Breast epithelium (tissue), 3 donors: ENCODE measurements around the gene NRGN.

ENCODE experiments used
- POLR2A ChIP-seq: fragments of 450-650 bp; IDR thresholded peaks from one replicate; pipeline ENCODE4 v1.6.1; 2016; ENCODE audit warnings: antibody characterized with exemption, mild to moderate bottlenecking, moderate library complexity
- POLR2AphosphoS5 ChIP-seq, 3 donors: sonication (generic); formaldehyde crosslinking; IDR thresholded peaks; one replicate each; pipeline ENCODE4 v1.6.1; 2017; ENCODE audit warnings: antibody characterized with exemption in 3 of 3
- TF ChIP-seq, protein P1 (sequence below), 3 donors: fragments of 450-650 bp; IDR thresholded peaks; one replicate each; pipeline ENCODE4 v1.5.1; 2016 to 2017; ENCODE audit warnings: antibody characterized with exemption in 3 of 3, mild to moderate bottlenecking in 3 of 3, moderate library complexity in 3 of 3

DNA sequence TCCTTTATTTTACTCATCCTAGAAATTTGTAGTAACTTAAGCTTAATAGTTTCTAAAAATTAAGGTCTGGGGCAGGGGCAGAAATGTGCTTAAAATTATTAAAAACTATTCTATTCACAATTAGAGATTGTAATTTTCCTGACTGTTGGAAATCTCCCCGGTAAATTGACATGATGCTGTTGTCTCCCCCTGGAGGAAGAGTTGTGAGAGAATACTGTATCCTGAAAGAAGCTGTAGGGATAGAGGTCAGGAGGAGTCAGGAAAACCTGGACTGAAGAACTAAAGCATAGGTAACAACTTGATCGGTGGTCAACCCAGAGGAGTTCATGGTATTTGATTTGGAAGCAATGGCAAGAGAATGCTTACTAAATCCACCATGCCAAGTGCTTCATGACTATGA is 38.5 kb downstream of the NRGN start:
- TF ChIP-seq, protein P1, sequence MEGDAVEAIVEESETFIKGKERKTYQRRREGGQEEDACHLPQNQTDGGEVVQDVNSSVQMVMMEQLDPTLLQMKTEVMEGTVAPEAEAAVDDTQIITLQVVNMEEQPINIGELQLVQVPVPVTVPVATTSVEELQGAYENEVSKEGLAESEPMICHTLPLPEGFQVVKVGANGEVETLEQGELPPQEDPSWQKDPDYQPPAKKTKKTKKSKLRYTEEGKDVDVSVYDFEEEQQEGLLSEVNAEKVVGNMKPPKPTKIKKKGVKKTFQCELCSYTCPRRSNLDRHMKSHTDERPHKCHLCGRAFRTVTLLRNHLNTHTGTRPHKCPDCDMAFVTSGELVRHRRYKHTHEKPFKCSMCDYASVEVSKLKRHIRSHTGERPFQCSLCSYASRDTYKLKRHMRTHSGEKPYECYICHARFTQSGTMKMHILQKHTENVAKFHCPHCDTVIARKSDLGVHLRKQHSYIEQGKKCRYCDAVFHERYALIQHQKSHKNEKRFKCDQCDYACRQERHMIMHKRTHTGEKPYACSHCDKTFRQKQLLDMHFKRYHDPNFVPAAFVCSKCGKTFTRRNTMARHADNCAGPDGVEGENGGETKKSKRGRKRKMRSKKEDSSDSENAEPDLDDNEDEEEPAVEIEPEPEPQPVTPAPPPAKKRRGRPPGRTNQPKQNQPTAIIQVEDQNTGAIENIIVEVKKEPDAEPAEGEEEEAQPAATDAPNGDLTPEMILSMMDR (IDR thresholded peaks at IDR 0.05), result no peak
- TF ChIP-seq POLR2A (no peak), POLR2AphosphoS5 (IDR thresholded peaks at IDR 0.05) (no peak)
